GM21526 (cell line): ENCODE results near the gene EML4.

ENCODE experiments used
- ATAC-seq: cut with Tn5 transposase; IDR thresholded peaks from one replicate; pipeline ENCODE4 v1.9.1; 2021; ENCODE audit warnings: moderate library complexity; ENCODE audit not compliant: unreplicated experiment, low FRiP score

The EML4 gene

GRCh38 chr2:42297322-42297936, 128.3 kb downstream of the EML4 start:
- ATAC-seq = no peak

GRCh38 chr2:42298132-42298531, 129.0 kb downstream of the EML4 start:
- ATAC-seq = no peak

GRCh38 chr2:42298996-42299754, 130.0 kb downstream of the EML4 start:
- ATAC-seq = no peak

DNA sequence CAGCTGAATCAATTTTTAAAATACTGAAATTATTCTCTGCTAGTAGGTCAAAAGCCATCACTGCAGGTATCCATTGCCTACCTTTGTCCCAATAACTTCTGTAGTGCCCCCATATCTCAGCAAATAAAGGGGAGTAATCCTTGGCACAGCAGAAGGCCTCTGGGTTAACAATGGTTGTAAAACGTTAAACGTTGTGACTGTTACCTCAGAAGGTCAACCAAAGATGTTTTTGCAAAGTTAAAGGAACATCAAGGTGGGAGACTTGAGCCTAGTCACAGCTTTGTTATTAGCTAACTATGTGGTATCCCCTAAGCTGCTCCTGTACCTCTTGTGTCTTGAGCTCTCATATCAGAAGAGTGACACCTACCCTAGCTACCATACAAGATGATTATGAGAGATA, 131.4 kb downstream of the EML4 start:
- ATAC-seq = no peak

DNA sequence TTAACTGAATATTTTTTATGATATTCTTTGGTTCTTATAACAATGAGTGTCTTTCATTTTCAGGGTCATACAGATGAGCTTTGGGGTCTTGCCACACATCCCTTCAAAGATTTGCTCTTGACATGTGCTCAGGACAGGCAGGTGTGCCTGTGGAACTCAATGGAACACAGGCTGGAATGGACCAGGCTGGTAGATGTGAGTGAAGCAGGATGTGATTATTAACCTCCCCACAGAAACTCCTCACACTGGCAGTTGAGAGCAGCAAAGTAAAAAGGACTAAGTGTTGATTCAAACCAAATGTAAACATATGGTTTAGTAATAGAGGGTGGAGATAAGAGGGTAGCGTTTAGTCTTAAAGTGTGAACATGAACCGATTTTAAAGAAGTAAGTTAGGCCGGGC, 134.1 kb downstream of the EML4 start:
- ATAC-seq = no peak

GRCh38 chr2:42304059-42304713, 135.0 kb downstream of the EML4 start:
- no peak for ATAC-seq

GRCh38 chr2:42307180-42307579, 138.0 kb downstream of the EML4 start:
- ATAC-seq = no peak

- ATAC-seq = no peak
These were observed 140.2 kb downstream of the EML4 start for GRCh38 chr2:42309366-42309765.

DNA sequence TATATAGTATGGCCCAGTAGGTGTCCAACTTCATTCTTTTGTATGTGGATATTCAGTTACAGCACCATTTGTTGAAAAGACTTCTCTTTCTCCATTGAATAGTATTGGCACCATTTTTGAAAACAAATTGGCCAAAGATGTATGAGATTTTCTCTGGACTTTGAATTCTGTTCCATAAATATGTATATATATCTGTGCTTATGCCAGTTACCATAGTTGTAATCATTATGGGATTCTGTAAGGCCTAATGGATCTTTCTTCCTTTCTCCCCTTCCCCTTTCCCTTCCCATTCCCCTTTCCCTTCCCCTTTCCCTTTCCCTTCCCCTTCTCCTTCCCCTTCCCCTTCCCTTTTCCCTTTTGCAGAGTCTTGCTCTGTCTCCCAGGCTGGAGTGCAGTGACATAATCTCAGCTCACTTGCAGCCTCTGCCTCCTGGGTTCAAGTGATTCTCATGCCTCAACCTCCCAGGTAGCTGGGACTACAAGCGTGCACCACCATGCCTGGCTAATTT, 140.9 kb downstream of the EML4 start:
- no peak for ATAC-seq

- ATAC-seq = no peak
These were observed 143.0 kb downstream of the EML4 start for GRCh38 chr2:42312106-42312505.

GRCh38 chr2:42314892-42315468, 145.8 kb downstream of the EML4 start:
- no peak for ATAC-seq

GRCh38 chr2:42315844-42316470, 146.8 kb downstream of the EML4 start:
- ATAC-seq = no peak

- no peak for ATAC-seq
These were observed 147.8 kb downstream of the EML4 start for GRCh38 chr2:42316910-42317309.

GRCh38 chr2:42317486-42317885, 148.3 kb downstream of the EML4 start:
- no peak for ATAC-seq

DNA sequence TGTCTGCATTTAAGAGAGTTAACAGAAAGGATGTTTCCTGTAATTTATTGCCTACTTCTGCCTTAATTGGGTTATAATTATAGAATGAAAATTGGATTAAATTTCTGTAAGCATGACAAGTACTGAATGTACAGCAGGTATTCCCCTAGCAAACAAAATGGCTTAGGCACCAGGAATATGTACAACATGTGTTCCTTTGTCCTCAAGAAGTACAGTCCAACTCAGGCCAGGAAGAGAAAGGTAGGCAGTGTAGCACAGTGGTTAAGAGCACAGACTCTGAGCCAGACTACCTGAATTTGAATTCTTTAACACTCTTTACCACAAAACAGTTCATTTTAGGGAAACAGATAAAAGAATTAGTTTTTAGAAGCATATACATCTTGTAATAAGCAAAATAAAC, 148.8 kb downstream of the EML4 start:
- no peak for ATAC-seq

GRCh38 chr2:42319265-42319664, 150.1 kb downstream of the EML4 start:
- no peak for ATAC-seq

DNA sequence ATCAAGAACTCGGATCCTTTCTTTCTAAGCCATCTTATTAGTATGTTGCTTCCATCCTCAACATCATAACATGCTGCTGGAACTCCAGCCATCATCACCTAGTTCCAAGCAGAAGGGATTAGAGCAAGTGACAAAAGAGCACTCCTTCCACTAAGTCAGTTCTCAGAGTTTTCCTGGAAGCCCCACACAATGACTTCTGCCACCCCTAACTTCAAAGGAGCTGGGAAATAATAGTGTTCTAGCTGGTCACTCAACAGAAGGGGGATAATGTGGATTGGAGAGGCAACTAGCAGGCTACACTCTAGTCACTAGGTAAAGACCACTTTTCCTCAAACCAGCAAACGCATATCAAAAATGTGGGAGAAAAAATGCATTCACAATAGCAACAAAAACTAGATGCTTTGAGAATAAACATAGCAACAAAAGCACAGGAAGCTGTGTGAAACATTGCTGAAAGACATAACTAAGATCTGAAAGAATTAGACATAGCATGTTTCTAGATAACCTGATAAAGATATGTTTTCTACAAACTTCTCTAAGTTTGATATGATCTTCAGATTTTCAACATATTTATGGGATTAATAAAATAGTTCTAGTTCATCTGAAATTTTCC, 152.4 kb downstream of the EML4 start:
- no peak for ATAC-seq

DNA sequence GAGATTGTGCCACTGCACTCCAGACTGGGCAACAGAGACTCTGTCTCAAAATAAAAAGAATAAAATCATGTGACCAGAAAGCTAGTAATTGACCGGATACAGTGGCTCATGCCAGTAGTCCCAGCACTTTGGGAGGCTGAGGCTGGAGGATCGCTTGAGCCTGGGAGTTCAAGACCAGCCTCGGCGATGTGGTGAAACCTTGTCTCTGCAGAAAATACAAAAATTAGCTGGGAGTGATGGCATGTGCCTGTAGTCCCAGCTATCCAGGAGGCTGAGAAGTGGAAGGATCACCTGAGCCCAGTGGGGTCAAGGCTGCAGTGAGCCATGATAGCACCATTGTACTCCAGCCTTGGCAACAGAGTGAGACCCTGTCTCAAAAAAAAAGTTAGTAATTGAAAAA, 155.1 kb downstream of the EML4 start:
- ATAC-seq = no peak

GRCh38 chr2:42324949-42325348, 155.8 kb downstream of the EML4 start:
- ATAC-seq = no peak

- ATAC-seq = no peak
These were observed 156.5 kb downstream of the EML4 start for GRCh38 chr2:42325609-42326008.
